H9 (cell line): ENCODE results near the gene ATP5MC2. TPM values are rescaled to one million over a fixed set of nuclear protein-coding genes. Genes with fewer than 3 reads are reported as not detected.
"Not testable (repeated sequence)": the region's sequence is repeated elsewhere in the genome, so short reads cannot be mapped to it uniquely, and the experiment has no call there.

Source experiments
- DNase-seq: peaks from one replicate; pipeline ENCODE4 v3.0.0-alpha.2; 2017
- H2AFZ ChIP-seq: one replicate; pipeline ENCODE4 v1.6.1; 2013; ENCODE audit warnings: mild to moderate bottlenecking, low read length, control low read depth, moderate library complexity
- H2AK5ac ChIP-seq: 2 replicates; pipeline ENCODE4 v1.6.1; 2013; ENCODE audit warnings: low read length, control low read depth, mixed read lengths; ENCODE audit not compliant: insufficient read length
- H2BK120ac ChIP-seq: one replicate; pipeline ENCODE4 v1.6.1; 2013; ENCODE audit warnings: low read depth, mild to moderate bottlenecking, low read length, control low read depth, inconsistent platforms; ENCODE audit not compliant: poor library complexity, severe bottlenecking
- H2BK12ac ChIP-seq: 2 replicates; pipeline ENCODE4 v1.6.1; 2013; ENCODE audit warnings: low read length, control low read depth, mixed read lengths, low read depth; ENCODE audit not compliant: insufficient read length
- H2BK15ac ChIP-seq: 2 replicates; pipeline ENCODE4 v1.6.1; 2013; ENCODE audit warnings: low read depth, low read length, control low read depth
- H2BK20ac ChIP-seq: one replicate; pipeline ENCODE4 v1.6.1; 2013; ENCODE audit warnings: low read depth, mild to moderate bottlenecking, low read length, control low read depth, inconsistent platforms; ENCODE audit not compliant: poor library complexity, severe bottlenecking
- H2BK5ac ChIP-seq: 2 replicates; pipeline ENCODE4 v1.6.1; 2013; ENCODE audit warnings: low read length, control low read depth, mixed read lengths; ENCODE audit not compliant: insufficient read length
- H3K14ac ChIP-seq: 2 replicates; pipeline ENCODE4 v1.6.1; 2013; ENCODE audit warnings: low read length, control low read depth; ENCODE audit not compliant: insufficient read depth
- H3K18ac ChIP-seq: 2 replicates; pipeline ENCODE4 v1.6.1; 2013; ENCODE audit warnings: low read depth, mild to moderate bottlenecking, mixed read lengths, low read length, control low read depth; ENCODE audit not compliant: insufficient read length
- H3K23ac ChIP-seq: 2 replicates; pipeline ENCODE4 v1.6.1; 2013; ENCODE audit warnings: low read length, control low read depth, mixed read lengths, low read depth; ENCODE audit not compliant: insufficient read length
- H3K23me2 ChIP-seq: 2 replicates; pipeline ENCODE4 v1.6.1; 2013; ENCODE audit warnings: low read depth, mild to moderate bottlenecking, mixed read lengths, low read length, control low read depth; ENCODE audit not compliant: insufficient read length, poor library complexity, severe bottlenecking
- H3K27ac ChIP-seq: 2 replicates; pipeline ENCODE4 v1.5.1; 2013; ENCODE audit warnings: low read length, control low read depth, mixed read lengths, low read depth; ENCODE audit not compliant: insufficient read length
- H3K27me3 ChIP-seq: 2 replicates; pipeline ENCODE4 v1.6.1; 2013; ENCODE audit warnings: low read length, control low read depth, inconsistent platforms; ENCODE audit not compliant: insufficient read depth
- H3K4ac ChIP-seq: 2 replicates; pipeline ENCODE4 v1.6.1; 2013; ENCODE audit warnings: low read depth, mild to moderate bottlenecking, control low read depth, inconsistent platforms, low read length, moderate library complexity
- H3K4me1 ChIP-seq: 2 replicates; pipeline ENCODE4 v1.6.1; 2013; ENCODE audit warnings: low read length, control low read depth, inconsistent platforms; ENCODE audit not compliant: insufficient read depth
- H3K4me2 ChIP-seq: 2 replicates; pipeline ENCODE4 v1.6.1; 2013; ENCODE audit warnings: low read length, control low read depth, mixed read lengths; ENCODE audit not compliant: insufficient read length, insufficient read depth
- H3K56ac ChIP-seq: 2 replicates; pipeline ENCODE4 v1.6.1; 2013; ENCODE audit warnings: low read depth, mild to moderate bottlenecking, mixed read lengths, low read length, control low read depth; ENCODE audit not compliant: insufficient read length
- H3K79me1 ChIP-seq: 2 replicates; pipeline ENCODE4 v1.6.1; 2013; ENCODE audit warnings: low read depth, mild to moderate bottlenecking, moderate library complexity, low read length, control low read depth, inconsistent platforms; ENCODE audit not compliant: insufficient read depth, poor library complexity, severe bottlenecking
- H3K79me2 ChIP-seq: 2 replicates; pipeline ENCODE4 v1.6.1; 2013; ENCODE audit warnings: low read length, control low read depth, inconsistent platforms; ENCODE audit not compliant: insufficient read depth
- H3K9ac ChIP-seq: 2 replicates; pipeline ENCODE4 v1.6.1; 2013; ENCODE audit warnings: low read length, control low read depth, mixed read lengths; ENCODE audit not compliant: insufficient read length; ENCODE audit errors: extremely low read depth
- H3K9me3 ChIP-seq: one replicate; pipeline ENCODE4 v1.6.1; 2013; ENCODE audit warnings: low read depth, low read length, inconsistent platforms; ENCODE audit not compliant: control insufficient read depth
- H3T11ph ChIP-seq: one replicate; pipeline ENCODE4 v1.6.1; 2013; ENCODE audit warnings: mild to moderate bottlenecking, low read length, control low read depth, inconsistent platforms
- H4K20me1 ChIP-seq: one replicate; pipeline ENCODE4 v1.6.1; 2013; ENCODE audit not compliant: control insufficient read depth, insufficient read length, insufficient read depth
- H4K5ac ChIP-seq: 2 replicates; pipeline ENCODE4 v1.6.1; 2013; ENCODE audit warnings: low read depth, mild to moderate bottlenecking, mixed read lengths, low read length, control low read depth; ENCODE audit not compliant: insufficient read length
- H4K8ac ChIP-seq: replicated peaks from 2 replicates; pipeline ENCODE4 v1.6.1; 2013; ENCODE audit warnings: low read length, control low read depth, mixed read lengths, low read depth; ENCODE audit not compliant: insufficient read length
- H4K91ac ChIP-seq: 2 replicates; pipeline ENCODE4 v1.6.1; 2013; ENCODE audit warnings: low read depth, mild to moderate bottlenecking, moderate library complexity, mixed read lengths, low read length, control low read depth; ENCODE audit not compliant: insufficient read length
- H3K27ac Mint-ChIP-seq, 3 experiments: 2 replicates in 2 of 3; 3 replicates in 1 of 3; pipeline ENCODE4 v1.8.0; 2020 to 2021; ENCODE audit warnings: mixed read lengths in 3 of 3, mild to moderate bottlenecking in 1 of 3, moderate library complexity in 1 of 3
- H3K27me3 Mint-ChIP-seq: 2 replicates; pipeline ENCODE4 v1.8.0; 2021; ENCODE audit warnings: low read depth, mild to moderate bottlenecking, moderate library complexity, mixed read lengths
- H3K36me3 Mint-ChIP-seq, 3 experiments: 2 replicates in 2 of 3; 3 replicates in 1 of 3; pipeline ENCODE4 v1.8.0; 2020 to 2021; ENCODE audit warnings: low read depth in 3 of 3, mixed read lengths in 3 of 3; ENCODE audit not compliant: insufficient read depth in 1 of 3
- H3K4me1 Mint-ChIP-seq, 2 experiments: 2 replicates each; pipeline ENCODE4 v1.8.0; 2020; ENCODE audit warnings: mixed read lengths in 2 of 2
- H3K4me3 Mint-ChIP-seq, 2 experiments: 2 replicates in 1 of 2; 3 replicates in 1 of 2; pipeline ENCODE4 v1.8.0; 2020 to 2021; ENCODE audit warnings: mild to moderate bottlenecking in 2 of 2, mixed read lengths in 2 of 2, moderate library complexity in 1 of 2
- H3K9me3 Mint-ChIP-seq, 2 experiments: 2 replicates in 1 of 2; 3 replicates in 1 of 2; pipeline ENCODE4 v1.8.0; 2020; ENCODE audit warnings: mild to moderate bottlenecking in 2 of 2, mixed read lengths in 2 of 2, moderate library complexity in 1 of 2
- WGBS: extraction: QIAGEN DNeasy Blood & Tissue Kit; methylation state at CpG from one replicate; pipeline ENCODE4 v1.1.7; 2013; ENCODE audit warnings: missing lambda C conversion rate, low lambda C conversion rate, mixed read lengths; ENCODE audit not compliant: insufficient read length; ENCODE audit errors: extremely low coverage; 5-methylcytosine and 5-hydroxymethylcytosine counted together
- total RNA-seq: library from RNA; stranded (reverse); gene quantifications from 2 replicates; pipeline ENCODE4 v1.2.1, GENCODE V29; 2021
- TF ChIP-seq, protein P1 (sequence below): fragments of 200-600 bp; sonication (generic); conservative IDR thresholded peaks from 3 replicates; pipeline ENCODE4 v1.8.0; 2021; ENCODE audit warnings: antibody characterized with exemption, mild to moderate bottlenecking

ATP5MC2 gene
- total RNA-seq, 1 experiment from 2014 or later: 379 TPM

- H3K27ac ChIP-seq: no peak overlapping the region
- H3K36me3 Mint-ChIP-seq: no peaks in the 10 kb centered on the region
- no peak overlapping the region for H2BK5ac ChIP-seq
- H3K18ac ChIP-seq: no peak overlapping the region
- H3K27me3 ChIP-seq: no peaks in the 10 kb centered on the region
- no peak overlapping the region for H4K5ac ChIP-seq
- no peak overlapping the region for H3K4me2 ChIP-seq
- H3K79me2 ChIP-seq: no peaks in the 10 kb centered on the region
- H2AK5ac ChIP-seq: no peak overlapping the region
- no peak overlapping the region; a peak in 1 of 7 replicates for H3K27ac Mint-ChIP-seq
- H3K4me1 Mint-ChIP-seq: peaks cover 12 to 24% of the 10 kb centered on the region in 2 experiments
- H3K4ac ChIP-seq: no peak overlapping the region
- H4K91ac ChIP-seq: no peak overlapping the region
- no peak overlapping the region for H3K4me3 Mint-ChIP-seq
- no peaks in the 10 kb centered on the region for H3K79me1 ChIP-seq
- no peak overlapping the region for H2BK20ac ChIP-seq
- no peak for DNase-seq
- H2AFZ ChIP-seq: no peak overlapping the region
- TF ChIP-seq, protein P1, sequence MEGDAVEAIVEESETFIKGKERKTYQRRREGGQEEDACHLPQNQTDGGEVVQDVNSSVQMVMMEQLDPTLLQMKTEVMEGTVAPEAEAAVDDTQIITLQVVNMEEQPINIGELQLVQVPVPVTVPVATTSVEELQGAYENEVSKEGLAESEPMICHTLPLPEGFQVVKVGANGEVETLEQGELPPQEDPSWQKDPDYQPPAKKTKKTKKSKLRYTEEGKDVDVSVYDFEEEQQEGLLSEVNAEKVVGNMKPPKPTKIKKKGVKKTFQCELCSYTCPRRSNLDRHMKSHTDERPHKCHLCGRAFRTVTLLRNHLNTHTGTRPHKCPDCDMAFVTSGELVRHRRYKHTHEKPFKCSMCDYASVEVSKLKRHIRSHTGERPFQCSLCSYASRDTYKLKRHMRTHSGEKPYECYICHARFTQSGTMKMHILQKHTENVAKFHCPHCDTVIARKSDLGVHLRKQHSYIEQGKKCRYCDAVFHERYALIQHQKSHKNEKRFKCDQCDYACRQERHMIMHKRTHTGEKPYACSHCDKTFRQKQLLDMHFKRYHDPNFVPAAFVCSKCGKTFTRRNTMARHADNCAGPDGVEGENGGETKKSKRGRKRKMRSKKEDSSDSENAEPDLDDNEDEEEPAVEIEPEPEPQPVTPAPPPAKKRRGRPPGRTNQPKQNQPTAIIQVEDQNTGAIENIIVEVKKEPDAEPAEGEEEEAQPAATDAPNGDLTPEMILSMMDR: no peak
- H4K20me1 ChIP-seq: no peaks in the 10 kb centered on the region
- no peak overlapping the region for H2BK120ac ChIP-seq
- no peaks in the 10 kb centered on the region for H3K9me3 Mint-ChIP-seq
- H3K14ac ChIP-seq: no peak overlapping the region
- H3K56ac ChIP-seq: no peak overlapping the region
- peaks cover 3% of the 10 kb centered on the region for H3K27me3 Mint-ChIP-seq
- H3K23ac ChIP-seq: no peak overlapping the region
- H3K4me1 ChIP-seq: no peaks in the 10 kb centered on the region
- WGBS: no CpG with 5 or more reads among the region's 2 CpGs
- no peaks in the 10 kb centered on the region for H3K9me3 ChIP-seq
- H2BK12ac ChIP-seq: no peak overlapping the region
- H3T11ph ChIP-seq: no peak overlapping the region
- no peaks in the 10 kb centered on the region for H3K23me2 ChIP-seq
- H2BK15ac ChIP-seq: no peak overlapping the region
- no peak overlapping the region for H4K8ac ChIP-seq
- H3K9ac ChIP-seq: no peak overlapping the region
These were observed 7.6 kb upstream of the ATP5MC2 start for GRCh38 chr12:53683494-53683893.

DNA sequence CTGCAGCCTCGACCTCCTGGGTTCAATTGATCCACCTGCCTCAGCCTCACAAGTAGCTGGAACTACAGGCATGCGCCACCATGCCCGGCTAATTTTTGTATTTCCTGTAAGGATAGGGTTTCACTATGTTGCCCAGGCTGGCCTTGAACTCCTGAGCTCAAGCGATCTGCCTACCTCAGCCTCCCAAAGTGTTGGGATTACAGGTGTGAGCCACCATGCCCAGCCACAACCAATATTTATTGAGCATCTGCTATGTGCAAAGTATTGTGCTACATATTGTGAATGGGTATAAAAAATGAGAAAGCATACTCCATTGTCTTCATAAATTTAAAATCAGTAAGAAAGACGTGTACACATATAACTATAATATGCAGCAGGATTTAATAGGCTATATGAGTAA lies 4.2 kb upstream of the ATP5MC2 start:
- H3K27me3 ChIP-seq, H3K36me3 Mint-ChIP-seq, H3K23ac ChIP-seq, H3K9me3 Mint-ChIP-seq, H3K4me3 Mint-ChIP-seq, H3K4ac ChIP-seq, H4K8ac ChIP-seq, H2BK15ac ChIP-seq, H3K79me2 ChIP-seq, DNase-seq, H3K9ac ChIP-seq, H2AFZ ChIP-seq, H2AK5ac ChIP-seq, H2BK5ac ChIP-seq, H2BK12ac ChIP-seq, H3K18ac ChIP-seq, H4K91ac ChIP-seq, H3K14ac ChIP-seq, H4K5ac ChIP-seq, H3T11ph ChIP-seq, H3K56ac ChIP-seq, H3K4me2 ChIP-seq, H2BK120ac ChIP-seq, H3K9me3 ChIP-seq, H3K27me3 Mint-ChIP-seq, H4K20me1 ChIP-seq, H3K79me1 ChIP-seq, H3K4me1 ChIP-seq, H3K27ac ChIP-seq, H2BK20ac ChIP-seq, H3K27ac Mint-ChIP-seq: not testable (repeated sequence)
- H3K4me1 Mint-ChIP-seq: peaks cover 30 to 48% of the 10 kb centered on the region in 2 experiments
- H3K23me2 ChIP-seq: peaks cover 19% of the 10 kb centered on the region
- WGBS: no CpG with 5 or more reads among the region's 5 CpGs
